Loucy (cell line): Measurements from ENCODE around the gene INF2.

ENCODE experiments used
- H2AFZ ChIP-seq: fragments of 200-600 bp; sonication (generic); 2 replicates; pipeline ENCODE4 v1.6.0; 2016; ENCODE audit warnings: antibody characterized with exemption, mild to moderate bottlenecking, low read length, moderate library complexity
- H3F3A ChIP-seq: fragments of 200-600 bp; 2 replicates; pipeline ENCODE4 v1.6.0; 2016; ENCODE audit warnings: antibody characterized with exemption, low read depth, mild to moderate bottlenecking
- H3K27me3 ChIP-seq: fragments of 200-600 bp; sonication (generic); 2 replicates; pipeline ENCODE4 v1.6.1; 2014; ENCODE audit warnings: low read length, mild to moderate bottlenecking; ENCODE audit not compliant: insufficient read depth, poor library complexity, severe bottlenecking
- H3K36me3 ChIP-seq: fragments of 200-600 bp; sonication (generic); 2 replicates; pipeline ENCODE4 v1.6.1; 2016; ENCODE audit warnings: low read length; ENCODE audit not compliant: insufficient read depth
- H3K4me1 ChIP-seq: fragments of 200-600 bp; sonication (generic); 2 replicates; pipeline ENCODE4 v1.5.1; 2014; ENCODE audit warnings: low read length, mild to moderate bottlenecking; ENCODE audit not compliant: insufficient read depth, poor library complexity, severe bottlenecking
- H3K4me2 ChIP-seq: fragments of 200-600 bp; sonication (generic); 2 replicates; pipeline ENCODE4 v1.6.0; 2014; ENCODE audit warnings: antibody characterized with exemption, low read length, low read depth, mild to moderate bottlenecking; ENCODE audit not compliant: poor library complexity, severe bottlenecking
- H3K4me3 ChIP-seq: fragments of 200-600 bp; sonication (generic); 2 replicates; pipeline ENCODE4 v1.5.1; 2014; ENCODE audit warnings: low read length, mild to moderate bottlenecking, mixed read lengths; ENCODE audit not compliant: poor library complexity, severe bottlenecking
- H3K79me2 ChIP-seq: fragments of 200-600 bp; sonication (generic); 2 replicates; pipeline ENCODE4 v1.6.1; 2014; ENCODE audit warnings: low read length; ENCODE audit not compliant: insufficient read depth
- H3K9ac ChIP-seq: fragments of 200-600 bp; sonication (generic); 2 replicates; pipeline ENCODE4 v1.6.0; 2014; ENCODE audit warnings: mild to moderate bottlenecking, low read depth, low read length, moderate library complexity; ENCODE audit not compliant: poor library complexity, severe bottlenecking
- H3K9me2 ChIP-seq: fragments of 200-600 bp; sonication (generic); replicated peaks from 2 replicates; pipeline ENCODE4 v1.6.1; 2016; ENCODE audit warnings: low read depth, low read length, mixed read lengths
- H3K9me3 ChIP-seq: fragments of 200-600 bp; sonication (generic); 2 replicates; pipeline ENCODE4 v1.6.1; 2014; ENCODE audit warnings: mild to moderate bottlenecking, antibody characterized with exemption, low read length, low read depth; ENCODE audit not compliant: insufficient read depth
- H4K20me1 ChIP-seq: fragments of 200-600 bp; sonication (generic); 2 replicates; pipeline ENCODE4 v1.6.0; 2014; ENCODE audit warnings: antibody characterized with exemption, low read length, mild to moderate bottlenecking; ENCODE audit not compliant: insufficient read depth, poor library complexity, severe bottlenecking
- EZH2phosphoT487 ChIP-seq: fragments of 200-600 bp; IDR thresholded peaks from 2 replicates; pipeline ENCODE4 v1.6.1; 2018; ENCODE audit warnings: antibody characterized with exemption, mild to moderate bottlenecking, moderate library complexity, borderline replicate concordance
- TF ChIP-seq, protein P1 (sequence below): fragments of 200-600 bp; sonication (generic); conservative IDR thresholded peaks from 2 replicates; pipeline ENCODE4 v1.5.1; 2014; ENCODE audit warnings: mild to moderate bottlenecking, antibody characterized with exemption, low read length

Gene INF2

DNA sequence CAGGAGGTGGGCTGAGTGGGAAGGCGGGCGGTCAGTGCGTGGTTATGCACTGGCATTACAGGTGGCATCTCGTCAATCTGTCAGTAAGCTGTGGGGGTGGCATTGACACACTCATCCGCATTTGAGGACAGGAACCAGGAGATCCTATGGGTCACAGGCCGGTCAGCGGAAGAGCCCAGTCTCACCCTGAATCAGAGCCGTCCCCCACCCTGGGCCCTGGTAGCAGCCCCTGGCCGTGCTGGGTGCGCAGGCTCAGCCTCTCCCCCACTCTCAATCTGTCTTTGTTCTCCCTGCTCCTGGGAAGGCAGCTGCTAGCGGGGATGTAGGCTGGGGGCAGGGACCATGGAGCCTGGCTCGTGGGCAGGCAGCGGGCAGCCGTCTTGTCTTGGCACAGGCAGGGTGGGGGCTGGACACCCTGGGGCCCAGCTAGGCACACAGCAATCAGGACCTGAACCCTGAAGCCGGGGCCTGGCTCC, 5.1 kb downstream of the INF2 start:
- Histone ChIP-seq H3K9me2 (no peaks in the 10 kb centered on the region), H3K4me1 (peaks cover 54% of the 10 kb centered on the region), H3K4me3 (peak overlapping the region; percentile 53), H3K9me3 (no peaks in the 10 kb centered on the region), H3K36me3 (peaks cover 5% of the 10 kb centered on the region; the same call in 1 of the 2 replicates), H3F3A (no peaks in the 10 kb centered on the region), H3K9ac (peak overlapping the region; percentile 99), H3K79me2 (peaks cover 82% of the 10 kb centered on the region), H4K20me1 (peaks cover 33% of the 10 kb centered on the region), H3K27me3 (no peaks in the 10 kb centered on the region), H3K4me2 (peak overlapping the region; percentile 98), H2AFZ (no peak overlapping the region)
- TF ChIP-seq, protein P1, sequence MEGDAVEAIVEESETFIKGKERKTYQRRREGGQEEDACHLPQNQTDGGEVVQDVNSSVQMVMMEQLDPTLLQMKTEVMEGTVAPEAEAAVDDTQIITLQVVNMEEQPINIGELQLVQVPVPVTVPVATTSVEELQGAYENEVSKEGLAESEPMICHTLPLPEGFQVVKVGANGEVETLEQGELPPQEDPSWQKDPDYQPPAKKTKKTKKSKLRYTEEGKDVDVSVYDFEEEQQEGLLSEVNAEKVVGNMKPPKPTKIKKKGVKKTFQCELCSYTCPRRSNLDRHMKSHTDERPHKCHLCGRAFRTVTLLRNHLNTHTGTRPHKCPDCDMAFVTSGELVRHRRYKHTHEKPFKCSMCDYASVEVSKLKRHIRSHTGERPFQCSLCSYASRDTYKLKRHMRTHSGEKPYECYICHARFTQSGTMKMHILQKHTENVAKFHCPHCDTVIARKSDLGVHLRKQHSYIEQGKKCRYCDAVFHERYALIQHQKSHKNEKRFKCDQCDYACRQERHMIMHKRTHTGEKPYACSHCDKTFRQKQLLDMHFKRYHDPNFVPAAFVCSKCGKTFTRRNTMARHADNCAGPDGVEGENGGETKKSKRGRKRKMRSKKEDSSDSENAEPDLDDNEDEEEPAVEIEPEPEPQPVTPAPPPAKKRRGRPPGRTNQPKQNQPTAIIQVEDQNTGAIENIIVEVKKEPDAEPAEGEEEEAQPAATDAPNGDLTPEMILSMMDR = no peak
- TF ChIP-seq EZH2phosphoT487 = no peak

DNA sequence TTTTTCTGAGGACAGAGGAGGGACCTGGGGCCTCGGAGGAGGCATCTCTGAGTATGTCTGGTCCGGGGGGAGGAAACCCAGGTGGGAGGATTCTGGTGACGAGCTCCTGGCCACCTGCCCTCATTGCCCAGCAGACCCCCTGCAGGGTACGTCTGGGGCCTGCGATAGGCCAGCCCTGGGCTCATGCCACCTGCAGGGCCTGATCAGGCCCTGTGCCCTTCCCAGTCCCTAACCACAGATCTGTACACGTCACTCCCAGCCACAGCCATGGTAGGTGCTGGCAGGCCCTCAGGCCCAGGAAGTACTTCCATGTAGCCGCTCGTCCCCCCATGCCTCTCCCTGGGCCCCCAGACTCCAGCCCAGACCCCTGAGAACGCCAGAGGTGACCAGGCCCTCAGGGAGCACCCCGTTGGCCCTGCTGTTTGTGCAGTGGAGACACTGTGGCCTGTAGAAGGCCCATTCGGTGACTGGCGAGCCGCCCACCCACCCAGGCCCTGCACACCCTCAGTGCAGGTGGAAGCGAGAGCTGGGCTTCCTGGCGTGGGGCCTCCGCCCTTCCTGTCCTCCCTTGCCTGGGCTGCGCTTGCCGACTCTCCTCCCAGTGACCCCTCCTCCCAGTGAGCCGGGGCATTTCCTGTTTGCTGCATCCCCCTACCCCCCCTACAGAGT, 5.7 kb downstream of the INF2 start:
- Histone ChIP-seq H3F3A (no peaks in the 10 kb centered on the region), H3K9ac (peak overlapping the region; percentile 99), H3K9me3 (no peaks in the 10 kb centered on the region), H3K4me3 (peak overlapping the region; percentile 53), H3K79me2 (peaks cover 76% of the 10 kb centered on the region), H4K20me1 (peaks cover 32% of the 10 kb centered on the region), H2AFZ (no peak overlapping the region), H3K4me1 (peaks cover 52% of the 10 kb centered on the region), H3K4me2 (peak overlapping the region; percentile 98), H3K27me3 (no peaks in the 10 kb centered on the region), H3K9me2 (no peaks in the 10 kb centered on the region), H3K36me3 (peaks cover 5% of the 10 kb centered on the region; the same call in 1 of the 2 replicates)
- TF ChIP-seq, protein P1 = no peak
- TF ChIP-seq EZH2phosphoT487 = no peak

GRCh38 chr14:104695660-104696000, 6.2 kb downstream of the INF2 start:
- H3K4me2 ChIP-seq = peak overlapping the region; percentile 98
- no peak overlapping the region for H2AFZ ChIP-seq
- no peak for TF ChIP-seq EZH2phosphoT487
- TF ChIP-seq, protein P1 = no peak
- peaks cover 71% of the 10 kb centered on the region for H3K79me2 ChIP-seq
- no peak overlapping the region for H3K4me3 ChIP-seq
- peaks cover 27% of the 10 kb centered on the region for H4K20me1 ChIP-seq
- H3F3A ChIP-seq = no peaks in the 10 kb centered on the region
- H3K27me3 ChIP-seq = no peaks in the 10 kb centered on the region
- peaks cover 46% of the 10 kb centered on the region for H3K4me1 ChIP-seq
- H3K36me3 ChIP-seq = peaks cover 5% of the 10 kb centered on the region; the same call in 1 of the 2 replicates
- no peaks in the 10 kb centered on the region for H3K9me3 ChIP-seq
- peak overlapping the region; percentile 99 for H3K9ac ChIP-seq
- H3K9me2 ChIP-seq = no peaks in the 10 kb centered on the region
